ENCODE results near the gene NAGA. TPM values are rescaled to one million over a fixed set of nuclear protein-coding genes. Genes with fewer than 3 reads are reported as not detected.
A peak's percentile ranks its signal among the peaks of the same experiment; 100 is the strongest.
"Not testable (repeated sequence)": the region's sequence is repeated elsewhere in the genome, so short reads cannot be mapped to it uniquely, and the experiment has no call there.

Gene NAGA
- polyA plus RNA-seq (2013): 13.7 TPM

GRCh38 chr22:42070517-42071422 is at the start of gene NAGA:
Gene NAGA (minus strand): TSS chr22:42070812. CDS start chr22:42070297, 515 bp downstream.
- Histone ChIP-seq H3K27ac (ENCODE audit: insufficient read depth in 1 of 2, low read depth in 1 of 2, low read length in 2 of 2, poor library complexity in 1 of 2, severe bottlenecking in 2 of 2) (peak within 1 kb of the TSS; percentile 9 to 79), H3K9me3 (ENCODE audit: control extremely low read depth in 1 of 5, control insufficient read depth in 4 of 5, insufficient read depth in 2 of 5, low read depth in 1 of 5, low read length in 4 of 5) (peaks cover 0 to 3% (median 0%) of the 10 kb centered on the region in 5 experiments), H3K4me3 (ENCODE audit: control insufficient read depth in 1 of 7, extremely low read depth in 1 of 7, insufficient read depth in 4 of 7, low read depth in 2 of 7, low read length in 6 of 7) (peak within 1 kb of the TSS; percentile 20 to 84 (median 62)), H3K4me1 (ENCODE audit: control extremely low read depth in 1 of 4, control insufficient read depth in 4 of 4, insufficient read depth in 4 of 4, low read length in 3 of 4) (peaks cover 5 to 40% (median 30%) of the 10 kb centered on the region in 4 experiments), H3K27me3 (replicated peaks in 2 of 5; ENCODE audit: control insufficient read depth in 4 of 5, insufficient read depth in 5 of 5, low read length in 4 of 5) (no peaks in the 10 kb centered on the region), H3K36me3 (ENCODE audit: control insufficient read depth in 4 of 4, insufficient read depth in 4 of 4, low read length in 3 of 4) (peaks cover 2 to 30% (median 16%) of the 10 kb centered on the region in 4 experiments)
- CTCF ChIA-PET: interaction anchor here (0.8 kb wide), 1 partner anchor 16 kb away, joined by 3 read pairs; no protein-coding TSS in a partner anchor
- POLR2A ChIA-PET: no interaction called here
- DNase-seq: peak; percentile 92 to 96 (median 96)
- 0% methylated on average over 41 of the region's 56 CpGs for WGBS (ENCODE audit: insufficient coverage)

- Histone ChIP-seq H3K4me3 (ENCODE audit: control insufficient read depth in 1 of 7, extremely low read depth in 1 of 7, insufficient read depth in 4 of 7, low read depth in 2 of 7, low read length in 6 of 7) (no peak overlapping the region), H3K27me3 (replicated peaks in 2 of 5; ENCODE audit: control insufficient read depth in 4 of 5, insufficient read depth in 5 of 5, low read length in 4 of 5) (no peaks in the 10 kb centered on the region), H3K9me3 (ENCODE audit: control extremely low read depth in 1 of 5, control insufficient read depth in 4 of 5, insufficient read depth in 2 of 5, low read depth in 1 of 5, low read length in 4 of 5) (peaks cover 0 to 27% (median 11%) of the 10 kb centered on the region in 5 experiments), H3K27ac (ENCODE audit: insufficient read depth in 1 of 2, low read depth in 1 of 2, low read length in 2 of 2, poor library complexity in 1 of 2, severe bottlenecking in 2 of 2) (no peak overlapping the region), H3K36me3 (ENCODE audit: control insufficient read depth in 4 of 4, insufficient read depth in 4 of 4, low read length in 3 of 4) (peaks cover 0 to 3% (median 0%) of the 10 kb centered on the region in 4 experiments), H3K4me1 (ENCODE audit: control extremely low read depth in 1 of 4, control insufficient read depth in 4 of 4, insufficient read depth in 4 of 4, low read length in 3 of 4) (peaks cover 0 to 21% (median 17%) of the 10 kb centered on the region in 4 experiments)
- WGBS (ENCODE audit: insufficient coverage): 100% methylated on average over 2 of the region's 4 CpGs
- ChIA-PET POLR2A (no interaction called here), CTCF (interaction anchor here (0.7 to 1.4 kb wide), 6 partner anchors 10 to 141 kb away, joined by 3 to 4 read pairs (median 3); no protein-coding TSS in a partner anchor)
- no peak for DNase-seq
Observed at GRCh38 chr22:42116848-42117424, 46.3 kb upstream of the NAGA start.

- 86% methylated on average over 5 of the region's 6 CpGs for WGBS (ENCODE audit: insufficient coverage)
- H3K27me3 ChIP-seq (replicated peaks in 2 of 5; ENCODE audit: control insufficient read depth in 4 of 5, insufficient read depth in 5 of 5, low read length in 4 of 5); H3K36me3 ChIP-seq (ENCODE audit: control insufficient read depth in 4 of 4, insufficient read depth in 4 of 4, low read length in 3 of 4); H3K4me3 ChIP-seq (ENCODE audit: control insufficient read depth in 1 of 7, extremely low read depth in 1 of 7, insufficient read depth in 4 of 7, low read depth in 2 of 7, low read length in 6 of 7); H3K4me1 ChIP-seq (ENCODE audit: control extremely low read depth in 1 of 4, control insufficient read depth in 4 of 4, insufficient read depth in 4 of 4, low read length in 3 of 4); H3K27ac ChIP-seq (ENCODE audit: insufficient read depth in 1 of 2, low read depth in 1 of 2, low read length in 2 of 2, poor library complexity in 1 of 2, severe bottlenecking in 2 of 2); POLR2A ChIA-PET: not testable (repeated sequence)
- peak in 2 of 3 donors; percentile 31 to 52 for DNase-seq
- H3K9me3 ChIP-seq (ENCODE audit: control extremely low read depth in 1 of 5, control insufficient read depth in 4 of 5, insufficient read depth in 2 of 5, low read depth in 1 of 5, low read length in 4 of 5): peaks cover 0 to 27% (median 11%) of the 10 kb centered on the region in 5 experiments
- CTCF ChIA-PET: interaction anchor here (1.1 kb wide), 1 partner anchor 12 kb away, joined by 3 read pairs; no protein-coding TSS in a partner anchor
Observed at GRCh38 chr22:42115420-42115830, 44.8 kb upstream of the NAGA start.

DNA sequence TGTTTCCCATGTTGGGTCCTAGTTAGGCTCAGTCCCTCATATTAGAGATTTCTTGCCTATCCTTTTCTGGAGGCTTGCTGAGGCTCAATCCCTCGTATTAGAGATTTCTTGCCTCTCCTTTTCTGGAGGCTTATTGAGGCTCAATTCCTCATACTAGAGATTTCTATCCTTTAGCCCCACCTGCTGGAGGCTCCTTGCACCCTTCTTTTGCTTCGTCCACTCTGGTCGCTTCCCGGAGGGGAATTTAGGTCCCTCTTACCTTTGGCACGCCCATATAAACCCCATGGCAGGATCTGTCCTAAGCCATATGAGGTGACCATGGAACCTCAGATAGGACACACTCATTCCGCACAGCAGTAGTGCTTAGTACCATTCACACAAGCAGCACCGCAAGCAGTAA is 44.1 kb upstream of the NAGA start:
- H3K27ac ChIP-seq (ENCODE audit: insufficient read depth in 1 of 2, low read depth in 1 of 2, low read length in 2 of 2, poor library complexity in 1 of 2, severe bottlenecking in 2 of 2): no peak overlapping the region
- 98% methylated on average over 7 of the region's 7 CpGs for whole genome bisulfite sequencing (ENCODE audit: insufficient coverage)
- no peaks in the 10 kb centered on the region for H3K27me3 ChIP-seq (replicated peaks in 2 of 5; ENCODE audit: control insufficient read depth in 4 of 5, insufficient read depth in 5 of 5, low read length in 4 of 5)
- H3K4me3 ChIP-seq (ENCODE audit: control insufficient read depth in 1 of 7, extremely low read depth in 1 of 7, insufficient read depth in 4 of 7, low read depth in 2 of 7, low read length in 6 of 7): no peak overlapping the region
- H3K9me3 ChIP-seq (ENCODE audit: control extremely low read depth in 1 of 5, control insufficient read depth in 4 of 5, insufficient read depth in 2 of 5, low read depth in 1 of 5, low read length in 4 of 5): peaks cover 0 to 27% (median 11%) of the 10 kb centered on the region in 5 experiments
- DNase-seq: no peak
- ChIA-PET POLR2A (no interaction called here), CTCF (no interaction called here)
- H3K4me1 ChIP-seq (ENCODE audit: control extremely low read depth in 1 of 4, control insufficient read depth in 4 of 4, insufficient read depth in 4 of 4, low read length in 3 of 4): peaks cover 0 to 1% (median under 1%) of the 10 kb centered on the region in 4 experiments
- H3K36me3 ChIP-seq (ENCODE audit: control insufficient read depth in 4 of 4, insufficient read depth in 4 of 4, low read length in 3 of 4): peaks cover 0 to 3% (median 0%) of the 10 kb centered on the region in 4 experiments

- WGBS (ENCODE audit: insufficient coverage): no CpG with 5 or more reads among the region's 4 CpGs
- POLR2A ChIA-PET: interaction anchor here (0.6 kb wide), 1 partner anchor 40 kb away, joined by 3 read pairs; no protein-coding TSS in a partner anchor
- DNase-seq: peak; percentile 39 to 52 (median 46)
- CTCF ChIA-PET: interaction anchor here (0.7 to 1.9 kb wide), 9 partner anchors 11 to 148 kb away, joined by 3 to 13 read pairs (median 6); partner anchors contain the start of gene NDUFA6
- peaks cover 0 to 27% (median 11%) of the 10 kb centered on the region in 5 experiments for H3K9me3 ChIP-seq (ENCODE audit: control extremely low read depth in 1 of 5, control insufficient read depth in 4 of 5, insufficient read depth in 2 of 5, low read depth in 1 of 5, low read length in 4 of 5)
- H3K4me1 ChIP-seq (ENCODE audit: control extremely low read depth in 1 of 4, control insufficient read depth in 4 of 4, insufficient read depth in 4 of 4, low read length in 3 of 4); H3K27ac ChIP-seq (ENCODE audit: insufficient read depth in 1 of 2, low read depth in 1 of 2, low read length in 2 of 2, poor library complexity in 1 of 2, severe bottlenecking in 2 of 2); H3K27me3 ChIP-seq (replicated peaks in 2 of 5; ENCODE audit: control insufficient read depth in 4 of 5, insufficient read depth in 5 of 5, low read length in 4 of 5); H3K4me3 ChIP-seq (ENCODE audit: control insufficient read depth in 1 of 7, extremely low read depth in 1 of 7, insufficient read depth in 4 of 7, low read depth in 2 of 7, low read length in 6 of 7); H3K36me3 ChIP-seq (ENCODE audit: control insufficient read depth in 4 of 4, insufficient read depth in 4 of 4, low read length in 3 of 4): not testable (repeated sequence)
Observed at GRCh38 chr22:42112793-42113192, 42.2 kb upstream of the NAGA start.

DNA sequence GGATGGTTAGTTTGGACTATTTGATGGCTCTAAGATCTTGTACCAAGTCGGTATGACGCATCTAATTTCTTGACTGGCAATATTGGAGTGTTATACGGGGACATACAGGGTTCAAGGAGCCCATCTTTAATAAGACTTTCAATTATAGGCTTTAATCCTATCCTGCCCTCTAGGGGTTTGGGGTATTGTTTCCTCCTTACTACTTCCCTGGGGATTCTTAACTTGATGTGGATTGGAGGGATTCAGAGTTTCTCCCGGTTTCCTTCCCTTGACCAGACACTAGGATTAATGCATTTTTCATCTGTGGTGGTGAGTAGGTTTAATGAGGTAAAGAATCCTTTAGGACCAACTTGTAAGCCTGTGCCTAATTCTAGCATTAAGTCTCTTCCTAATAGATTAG is 41.2 kb upstream of the NAGA start:
- CTCF ChIA-PET: interaction anchor here (1.1 to 5.0 kb wide), 8 partner anchors 19 to 147 kb away, joined by 3 to 18 read pairs (median 7); partner anchors contain the start of gene NDUFA6
- POLR2A ChIA-PET: no interaction called here

More for the DNA sequence above, 41.2 kb upstream of the NAGA start:
- 100% methylated on average over 2 of the region's 4 CpGs for WGBS (ENCODE audit: insufficient coverage)
- Histone ChIP-seq H3K36me3 (ENCODE audit: control insufficient read depth in 4 of 4, insufficient read depth in 4 of 4, low read length in 3 of 4) (peaks cover 0 to 6% (median 0%) of the 10 kb centered on the region in 4 experiments), H3K27me3 (replicated peaks in 2 of 5; ENCODE audit: control insufficient read depth in 4 of 5, insufficient read depth in 5 of 5, low read length in 4 of 5) (no peaks in the 10 kb centered on the region), H3K4me1 (ENCODE audit: control extremely low read depth in 1 of 4, control insufficient read depth in 4 of 4, insufficient read depth in 4 of 4, low read length in 3 of 4) (no peaks in the 10 kb centered on the region), H3K4me3 (ENCODE audit: control insufficient read depth in 1 of 7, extremely low read depth in 1 of 7, insufficient read depth in 4 of 7, low read depth in 2 of 7, low read length in 6 of 7) (no peak overlapping the region), H3K9me3 (ENCODE audit: control extremely low read depth in 1 of 5, control insufficient read depth in 4 of 5, insufficient read depth in 2 of 5, low read depth in 1 of 5, low read length in 4 of 5) (peaks cover 0 to 30% (median 11%) of the 10 kb centered on the region in 5 experiments), H3K27ac (ENCODE audit: insufficient read depth in 1 of 2, low read depth in 1 of 2, low read length in 2 of 2, poor library complexity in 1 of 2, severe bottlenecking in 2 of 2) (no peak overlapping the region)
- no peak for DNase-seq
